ENCODE results near the gene NTRK3.

The NTRK3 gene

GRCh38 chr15:88125576-88125975 lies 131.0 kb downstream of the NTRK3 start:
- no peak for DNase-seq (ENCODE audit: low read depth, low spot score)
- no peak overlapping the region for H3K9ac ChIP-seq (ENCODE audit: insufficient read length)
- no peaks in the 10 kb centered on the region for H3K36me3 ChIP-seq (ENCODE audit: insufficient read depth, low read length)
- no peak overlapping the region for H3K4me3 ChIP-seq
- TF ChIP-seq POLR2AphosphoS5 (IDR thresholded peaks at IDR 0.05; ENCODE audit: borderline replicate concordance, low read depth, low read length): no peak
- no peak for TF ChIP-seq FOXP2 (optimal IDR thresholded peaks at IDR 0.05; ENCODE audit: control extremely low read depth, extremely low read length, insufficient read depth)
- no peak for TF ChIP-seq EZH2 (IDR thresholded peaks at IDR 0.05)
- H3K9me3 ChIP-seq (ENCODE audit: low read depth, low read length): no peaks in the 10 kb centered on the region
- H3K27ac ChIP-seq: no peak overlapping the region

GRCh38 chr15:88124199-88124598 lies 132.3 kb downstream of the NTRK3 start:
- Histone ChIP-seq H3K9me3 (ENCODE audit: low read depth, low read length) (no peaks in the 10 kb centered on the region), H3K4me3 (no peak overlapping the region), H3K36me3 (ENCODE audit: insufficient read depth, low read length) (no peaks in the 10 kb centered on the region), H3K27ac (no peak overlapping the region), H3K9ac (ENCODE audit: insufficient read length) (no peak overlapping the region)
- no peak for DNase-seq (ENCODE audit: low read depth, low spot score)
- no peak for TF ChIP-seq POLR2AphosphoS5 (IDR thresholded peaks at IDR 0.05; ENCODE audit: borderline replicate concordance, low read depth, low read length)
- TF ChIP-seq EZH2 (IDR thresholded peaks at IDR 0.05): no peak
- TF ChIP-seq FOXP2 (optimal IDR thresholded peaks at IDR 0.05; ENCODE audit: control extremely low read depth, extremely low read length, insufficient read depth): no peak

GRCh38 chr15:88121968-88122530 lies 134.5 kb downstream of the NTRK3 start:
- TF ChIP-seq EZH2 (IDR thresholded peaks at IDR 0.05): no peak
- TF ChIP-seq FOXP2 (optimal IDR thresholded peaks at IDR 0.05; ENCODE audit: control extremely low read depth, extremely low read length, insufficient read depth): no peak
- TF ChIP-seq POLR2AphosphoS5 (IDR thresholded peaks at IDR 0.05; ENCODE audit: borderline replicate concordance, low read depth, low read length): no peak
- H3K9ac ChIP-seq (ENCODE audit: insufficient read length): no peak overlapping the region
- H3K9me3 ChIP-seq (ENCODE audit: low read depth, low read length): no peaks in the 10 kb centered on the region
- DNase-seq (ENCODE audit: low read depth, low spot score): no peak
- no peak overlapping the region for H3K4me3 ChIP-seq
- H3K27ac ChIP-seq: no peak overlapping the region
- no peaks in the 10 kb centered on the region for H3K36me3 ChIP-seq (ENCODE audit: insufficient read depth, low read length)

GRCh38 chr15:88120026-88120425 lies 136.5 kb downstream of the NTRK3 start:
- H3K4me3 ChIP-seq: no peak overlapping the region
- H3K27ac ChIP-seq: no peak overlapping the region
- no peak for TF ChIP-seq FOXP2 (optimal IDR thresholded peaks at IDR 0.05; ENCODE audit: control extremely low read depth, extremely low read length, insufficient read depth)
- TF ChIP-seq EZH2 (IDR thresholded peaks at IDR 0.05): no peak
- TF ChIP-seq POLR2AphosphoS5 (IDR thresholded peaks at IDR 0.05; ENCODE audit: borderline replicate concordance, low read depth, low read length): no peak
- H3K9ac ChIP-seq (ENCODE audit: insufficient read length): no peak overlapping the region
- no peaks in the 10 kb centered on the region for H3K36me3 ChIP-seq (ENCODE audit: insufficient read depth, low read length)
- DNase-seq (ENCODE audit: low read depth, low spot score): no peak
- no peaks in the 10 kb centered on the region for H3K9me3 ChIP-seq (ENCODE audit: low read depth, low read length)

- Histone ChIP-seq H3K36me3 (ENCODE audit: insufficient read depth, low read length) (no peaks in the 10 kb centered on the region), H3K27ac (no peak overlapping the region), H3K4me3 (no peak overlapping the region), H3K9me3 (ENCODE audit: low read depth, low read length) (no peaks in the 10 kb centered on the region), H3K9ac (ENCODE audit: insufficient read length) (no peak overlapping the region)
- DNase-seq (ENCODE audit: low read depth, low spot score): no peak
- TF ChIP-seq POLR2AphosphoS5 (IDR thresholded peaks at IDR 0.05; ENCODE audit: borderline replicate concordance, low read depth, low read length) (no peak), FOXP2 (optimal IDR thresholded peaks at IDR 0.05; ENCODE audit: control extremely low read depth, extremely low read length, insufficient read depth) (no peak), EZH2 (IDR thresholded peaks at IDR 0.05) (no peak)
These were observed 137.8 kb downstream of the NTRK3 start for GRCh38 chr15:88118741-88119140.

GRCh38 chr15:88118035-88118434 lies 138.5 kb downstream of the NTRK3 start:
- TF ChIP-seq POLR2AphosphoS5 (IDR thresholded peaks at IDR 0.05; ENCODE audit: borderline replicate concordance, low read depth, low read length): no peak
- no peak for TF ChIP-seq EZH2 (IDR thresholded peaks at IDR 0.05)
- no peak for TF ChIP-seq FOXP2 (optimal IDR thresholded peaks at IDR 0.05; ENCODE audit: control extremely low read depth, extremely low read length, insufficient read depth)
- no peak overlapping the region for H3K4me3 ChIP-seq
- H3K27ac ChIP-seq: no peak overlapping the region
- no peaks in the 10 kb centered on the region for H3K36me3 ChIP-seq (ENCODE audit: insufficient read depth, low read length)
- H3K9me3 ChIP-seq (ENCODE audit: low read depth, low read length): no peaks in the 10 kb centered on the region
- DNase-seq (ENCODE audit: low read depth, low spot score): no peak
- H3K9ac ChIP-seq (ENCODE audit: insufficient read length): no peak overlapping the region

- H3K9me3 ChIP-seq (ENCODE audit: low read depth, low read length): no peaks in the 10 kb centered on the region
- TF ChIP-seq EZH2 (IDR thresholded peaks at IDR 0.05): no peak
- no peak for DNase-seq (ENCODE audit: low read depth, low spot score)
- H3K4me3 ChIP-seq: no peak overlapping the region
- H3K9ac ChIP-seq (ENCODE audit: insufficient read length): no peak overlapping the region
- H3K27ac ChIP-seq: no peak overlapping the region
- H3K36me3 ChIP-seq (ENCODE audit: insufficient read depth, low read length): no peaks in the 10 kb centered on the region
These were observed 140.9 kb downstream of the NTRK3 start for GRCh38 chr15:88115486-88116152.

GRCh38 chr15:88113613-88114308 lies 142.8 kb downstream of the NTRK3 start:
- no peaks in the 10 kb centered on the region for H3K36me3 ChIP-seq (ENCODE audit: insufficient read depth, low read length)
- no peak overlapping the region for H3K9ac ChIP-seq (ENCODE audit: insufficient read length)
- DNase-seq (ENCODE audit: low read depth, low spot score): no peak
- no peak overlapping the region for H3K27ac ChIP-seq
- TF ChIP-seq FOXP2 (optimal IDR thresholded peaks at IDR 0.05; ENCODE audit: control extremely low read depth, extremely low read length, insufficient read depth) (no peak), POLR2AphosphoS5 (IDR thresholded peaks at IDR 0.05; ENCODE audit: borderline replicate concordance, low read depth, low read length) (no peak), EZH2 (IDR thresholded peaks at IDR 0.05) (no peak)
- no peaks in the 10 kb centered on the region for H3K9me3 ChIP-seq (ENCODE audit: low read depth, low read length)
- H3K4me3 ChIP-seq: no peak overlapping the region

All from SK-N-MC (cell line).